NCI-H2029 (cell line): Measurements from ENCODE around the gene TMPRSS11D.

Experiments
- DNase-seq: peaks from one replicate; lab custom pipeline; 2025; lab: John Stamatoyannopoulos, UW

Gene TMPRSS11D, protein sequence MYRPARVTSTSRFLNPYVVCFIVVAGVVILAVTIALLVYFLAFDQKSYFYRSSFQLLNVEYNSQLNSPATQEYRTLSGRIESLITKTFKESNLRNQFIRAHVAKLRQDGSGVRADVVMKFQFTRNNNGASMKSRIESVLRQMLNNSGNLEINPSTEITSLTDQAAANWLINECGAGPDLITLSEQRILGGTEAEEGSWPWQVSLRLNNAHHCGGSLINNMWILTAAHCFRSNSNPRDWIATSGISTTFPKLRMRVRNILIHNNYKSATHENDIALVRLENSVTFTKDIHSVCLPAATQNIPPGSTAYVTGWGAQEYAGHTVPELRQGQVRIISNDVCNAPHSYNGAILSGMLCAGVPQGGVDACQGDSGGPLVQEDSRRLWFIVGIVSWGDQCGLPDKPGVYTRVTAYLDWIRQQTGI

DNA sequence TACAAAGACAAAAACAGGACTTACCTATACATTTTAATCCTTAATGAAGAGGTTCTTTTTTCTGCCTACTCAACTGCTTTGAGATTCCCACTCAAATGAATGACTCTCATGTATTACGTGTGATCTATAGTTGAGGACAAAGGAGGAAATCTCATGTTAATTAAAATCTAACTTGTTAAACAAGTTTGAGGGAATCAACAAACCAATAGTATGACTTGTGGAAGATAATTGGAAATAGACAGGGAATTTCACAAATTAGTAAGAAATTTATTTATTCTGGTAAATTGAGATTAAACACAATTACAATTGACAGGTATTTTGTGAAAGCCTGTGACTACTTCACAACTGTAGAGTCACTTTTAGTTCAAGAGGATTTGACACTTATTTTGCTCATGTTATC is at the start of gene TMPRSS11D:
Gene TMPRSS11D (minus strand): TSS at position 101 of the 400 bp plus-strand sequence. CDS start 69 bp downstream, at position 32.
- DNase-seq: no peak

DNA sequence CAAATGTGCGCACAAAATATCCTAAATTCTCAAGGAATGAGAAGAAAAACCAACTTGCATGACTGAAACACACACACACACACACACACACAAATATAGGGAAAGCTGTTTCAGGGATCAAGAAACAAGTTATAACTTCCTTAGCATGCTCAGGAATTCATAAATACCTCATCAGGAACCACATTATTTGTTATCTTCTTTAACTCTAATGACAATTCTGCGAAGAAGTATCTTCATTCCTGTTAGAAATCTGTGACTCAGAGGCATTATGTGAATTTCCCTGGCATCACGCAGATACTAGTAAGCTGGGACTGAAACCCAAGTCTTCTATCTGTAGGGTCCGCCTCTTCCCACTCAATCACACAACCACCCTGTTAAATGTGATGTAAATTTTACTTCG is 49.2 kb upstream of the TMPRSS11D start:
- no peak for DNase-seq

DNA sequence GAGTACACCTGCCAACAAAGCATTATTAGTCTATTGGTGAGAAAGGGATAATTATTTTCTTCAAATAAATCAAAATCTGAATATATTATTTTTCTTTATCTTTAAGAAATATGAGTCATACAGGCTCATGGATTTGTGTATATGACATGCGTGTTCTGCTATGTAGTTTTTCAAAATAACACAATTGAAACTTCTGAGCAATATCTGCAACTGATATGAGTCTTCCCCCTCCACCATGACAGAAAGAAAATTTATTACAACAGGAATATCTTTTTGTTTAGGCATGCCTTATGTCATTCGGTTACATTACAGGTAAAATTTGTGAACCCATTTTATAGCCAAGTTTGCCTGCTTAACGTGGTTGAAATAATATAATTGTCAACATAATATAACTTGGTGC is 47.5 kb upstream of the TMPRSS11D start:
- no peak for DNase-seq

DNA sequence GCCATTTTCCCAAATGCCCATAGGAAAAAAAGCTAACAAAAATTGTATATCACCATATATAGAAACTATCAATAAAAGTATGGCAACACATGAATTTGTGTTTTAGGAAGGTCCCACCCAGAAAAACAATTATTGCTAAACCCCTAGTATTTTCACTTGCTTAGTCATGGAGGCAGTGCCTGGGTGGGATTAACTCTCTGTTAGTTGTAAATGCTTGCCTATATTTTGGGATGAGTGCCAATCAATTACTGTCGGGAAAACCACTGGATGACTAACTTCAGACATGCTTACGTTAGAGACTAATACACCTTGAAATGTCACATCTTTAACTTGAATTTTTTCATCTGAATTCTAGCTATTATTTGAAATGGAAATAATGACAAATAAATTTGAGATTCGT is 45.6 kb upstream of the TMPRSS11D start:
- no peak for DNase-seq

DNA sequence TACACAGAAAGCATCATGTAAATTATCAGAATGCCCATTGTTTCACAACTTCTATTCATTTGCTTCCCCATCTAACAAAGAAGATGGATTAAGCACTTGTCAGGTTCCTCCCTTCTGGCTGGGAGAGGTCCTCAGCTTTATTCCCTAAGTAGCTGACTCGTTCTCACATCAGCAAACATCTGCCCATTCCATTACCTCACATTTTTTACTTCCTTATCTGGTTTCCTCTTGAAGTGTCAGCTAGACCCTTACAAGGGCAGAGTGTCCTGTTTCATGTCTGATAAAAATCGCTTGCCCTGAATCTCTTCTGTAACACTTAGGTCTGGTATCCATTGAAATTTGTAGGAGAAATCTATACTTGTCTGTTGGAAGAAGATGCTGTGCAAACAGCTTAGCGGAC is 44.7 kb upstream of the TMPRSS11D start:
- peak; percentile 69 for DNase-seq

DNA sequence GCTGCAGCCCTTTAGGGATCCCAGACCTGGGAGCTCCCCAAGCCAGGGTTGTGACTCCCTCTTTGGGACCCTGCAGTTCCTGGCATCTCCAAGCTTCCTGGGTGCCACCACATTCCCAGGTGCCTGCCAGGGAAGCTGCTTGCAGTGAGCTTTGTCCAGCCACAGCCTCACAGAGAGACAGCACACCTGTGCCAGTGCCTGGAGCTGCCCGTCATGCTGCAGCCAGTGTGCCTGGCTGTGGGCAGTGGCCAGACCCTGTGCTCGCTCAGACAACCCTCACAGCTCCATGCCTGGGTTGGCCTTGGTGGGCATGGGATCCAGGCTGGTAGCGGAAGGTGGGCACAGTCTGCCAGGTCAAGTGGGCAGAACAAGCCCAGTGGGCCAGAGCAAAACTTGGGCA is 43.4 kb upstream of the TMPRSS11D start:
- DNase-seq: no peak

DNA sequence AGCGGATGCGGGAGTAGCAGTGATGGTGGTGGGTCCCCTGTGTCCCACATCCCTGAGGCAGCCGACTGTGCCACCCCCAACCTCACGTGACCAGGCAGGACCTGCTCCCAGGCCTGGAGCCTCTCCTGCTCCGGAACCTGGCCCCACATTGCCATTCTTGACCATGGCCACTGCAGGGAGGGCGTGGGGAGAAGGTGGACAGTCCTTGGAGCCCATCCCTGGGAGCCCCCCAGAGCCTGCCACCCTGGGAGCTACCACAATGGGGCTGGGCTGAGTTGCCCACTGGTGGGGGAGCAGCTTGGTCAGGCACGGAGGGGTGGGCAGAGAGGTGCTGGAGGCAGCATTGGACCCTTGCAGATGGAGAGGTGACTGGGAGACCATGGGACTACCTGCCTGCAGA is 42.7 kb upstream of the TMPRSS11D start:
- no peak for DNase-seq

DNA sequence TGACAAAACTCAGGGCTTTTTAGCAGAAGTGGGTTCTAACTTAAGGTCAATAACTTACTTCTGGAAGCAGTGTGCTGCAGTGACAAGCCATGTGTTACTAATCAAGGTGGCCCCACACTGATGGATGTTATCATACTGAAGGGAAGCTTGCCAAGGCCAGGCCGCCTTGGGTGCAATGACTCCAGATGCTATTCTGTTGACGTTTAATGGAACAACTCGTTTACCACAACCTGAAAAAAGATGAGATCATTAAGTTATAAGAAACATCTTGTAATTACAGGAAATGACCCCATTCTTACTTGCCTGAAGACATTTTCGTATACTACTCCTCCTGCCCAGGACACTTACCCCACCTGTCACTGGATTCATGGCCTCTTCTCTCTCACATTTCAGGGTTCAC is 38.9 kb upstream of the TMPRSS11D start:
- DNase-seq: no peak

DNA sequence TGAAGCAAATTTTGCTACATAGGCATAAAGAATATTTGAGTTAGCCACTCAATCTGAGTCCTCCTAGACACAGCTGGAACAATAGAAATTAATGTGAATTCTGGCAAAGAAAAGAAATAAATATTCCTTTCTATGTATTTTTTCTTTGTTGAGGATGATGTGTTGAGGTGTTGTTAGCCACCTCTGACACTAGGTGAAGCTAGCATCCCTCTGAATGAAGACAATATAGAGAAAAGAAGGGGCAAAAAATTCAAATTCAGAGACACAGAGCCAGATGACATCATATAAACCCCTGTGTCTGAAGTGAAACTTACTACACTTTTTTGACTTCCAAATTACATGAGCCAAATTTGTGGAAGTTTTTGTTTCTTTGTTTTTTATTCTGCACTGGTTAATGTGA is 34.6 kb upstream of the TMPRSS11D start:
- no peak for DNase-seq

DNA sequence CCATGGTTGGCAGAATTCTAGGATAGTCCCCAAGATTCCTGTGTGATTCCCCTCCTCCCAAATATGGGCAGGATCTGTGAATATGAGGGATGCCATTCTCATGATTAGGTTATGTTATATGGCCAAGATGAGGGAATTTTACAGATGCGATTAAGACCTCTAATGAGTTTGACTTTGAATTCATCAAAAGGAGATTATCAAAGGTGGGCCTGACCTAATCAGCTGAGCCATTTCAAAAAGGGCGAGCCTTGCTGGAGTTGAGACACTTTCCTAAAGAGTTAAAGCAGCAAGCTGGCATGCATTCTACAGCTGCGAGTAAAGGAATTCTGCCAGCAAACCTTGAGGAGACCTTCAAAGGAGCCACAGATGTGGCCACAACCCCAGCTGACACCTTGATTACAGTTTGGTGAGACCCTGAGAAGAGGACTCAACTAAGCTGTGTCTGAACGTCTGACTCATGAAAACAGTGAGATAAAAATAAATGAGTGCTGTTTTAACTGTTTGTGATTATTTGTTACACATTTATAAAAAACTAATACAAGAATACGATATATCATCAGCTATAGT is 31.7 kb upstream of the TMPRSS11D start:
- no peak for DNase-seq

DNA sequence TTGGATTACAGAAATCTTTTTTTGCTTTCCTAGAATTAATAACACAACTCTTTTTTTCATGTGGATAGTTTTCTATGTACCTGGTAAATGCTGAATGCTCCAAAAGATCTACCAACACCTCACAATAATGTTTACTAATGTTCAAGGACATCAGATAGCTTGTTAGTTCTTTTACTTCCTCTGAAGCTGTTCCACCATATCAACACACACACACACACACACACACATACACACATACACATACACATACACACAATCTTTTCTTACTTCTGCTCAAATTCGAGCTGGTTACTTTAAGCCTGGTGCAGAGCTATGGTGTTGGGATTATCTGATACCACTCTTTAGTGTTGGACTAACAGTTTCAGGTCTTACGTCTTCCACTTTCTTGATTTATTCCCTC is 28.3 kb upstream of the TMPRSS11D start:
- DNase-seq: no peak

DNA sequence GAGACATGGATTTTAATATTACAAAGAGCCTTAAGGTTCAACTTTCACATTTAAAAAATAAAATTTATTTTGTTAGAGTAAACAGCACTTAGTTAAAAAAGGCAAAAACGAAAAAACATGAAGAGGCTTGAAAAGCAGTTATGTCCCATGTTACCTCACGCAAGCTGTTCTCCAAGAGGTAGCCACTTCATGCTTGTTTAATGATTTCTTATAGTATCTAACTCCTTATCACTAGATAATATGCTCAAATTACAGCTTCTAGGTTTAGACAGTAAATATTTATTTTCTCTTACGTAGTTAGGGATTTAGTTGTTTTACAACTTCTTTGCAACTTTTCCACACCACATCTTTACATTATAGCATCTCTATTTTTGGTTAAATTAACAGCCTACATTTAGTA is 27.8 kb upstream of the TMPRSS11D start:
- DNase-seq: no peak

DNA sequence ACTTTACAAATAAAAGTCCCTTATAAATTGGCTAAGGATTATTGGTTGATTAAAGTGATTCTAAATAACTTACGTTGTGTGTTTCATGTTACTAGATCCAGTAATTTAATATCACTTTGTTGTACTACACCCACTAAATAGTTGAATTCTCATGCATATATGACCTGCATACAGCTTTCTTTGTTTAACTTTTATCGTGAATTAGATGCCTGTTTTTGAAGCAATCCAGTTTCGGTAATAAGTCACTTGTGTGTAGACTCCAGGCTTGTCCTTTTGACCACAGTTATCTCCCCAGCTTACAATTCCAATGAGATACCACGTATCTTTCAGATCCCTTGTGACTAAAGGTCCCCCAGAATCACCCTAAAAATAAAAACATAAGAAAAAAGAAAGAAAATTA is 27.3 kb upstream of the TMPRSS11D start:
- no peak for DNase-seq

DNA sequence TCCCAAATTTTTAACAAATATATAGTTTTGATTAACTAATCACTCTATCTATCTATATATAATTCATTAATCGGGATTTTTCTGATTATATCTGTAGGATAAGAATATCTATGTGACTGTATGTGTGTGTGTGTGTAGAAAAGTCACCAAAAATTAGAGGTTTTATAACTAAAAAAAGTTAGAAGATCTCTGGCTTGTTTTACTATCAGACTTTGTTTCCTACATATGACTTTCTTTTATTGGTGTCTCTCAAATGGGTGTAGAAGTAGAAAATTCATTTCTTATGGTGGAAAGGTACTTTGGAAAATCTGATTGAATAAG is 26.7 kb upstream of the TMPRSS11D start:
- DNase-seq: no peak

DNA sequence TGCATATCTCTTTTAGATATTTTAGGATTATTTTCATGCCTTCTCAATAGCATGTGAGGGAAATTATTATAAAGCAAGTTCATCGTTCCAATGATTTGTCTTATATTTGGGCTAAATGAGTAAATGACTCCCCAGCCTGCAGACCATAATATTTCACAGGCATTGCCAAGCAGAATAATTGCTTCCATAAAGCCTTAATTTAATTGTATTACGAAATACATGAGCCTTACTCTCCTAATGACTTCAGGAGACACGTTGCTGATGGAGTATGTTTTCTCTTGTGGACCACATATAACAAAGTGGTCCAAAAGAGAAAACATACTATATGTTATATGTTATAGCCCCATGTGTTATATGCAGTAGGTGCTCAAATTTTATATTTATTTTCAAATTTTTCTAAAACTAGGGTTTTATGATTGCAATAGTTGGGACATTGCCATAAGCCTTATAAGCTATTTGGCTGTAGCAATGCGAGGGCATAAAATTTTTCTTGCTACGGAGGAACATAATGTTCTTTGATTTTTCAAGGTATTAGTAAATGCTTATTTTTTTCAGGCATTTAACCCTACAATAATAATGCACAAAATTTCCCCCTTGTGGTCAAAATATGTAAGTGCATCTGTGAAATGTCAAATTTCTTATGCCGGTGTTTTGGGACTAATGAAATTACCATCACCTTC is 26.2 kb upstream of the TMPRSS11D start:
- DNase-seq: no peak

DNA sequence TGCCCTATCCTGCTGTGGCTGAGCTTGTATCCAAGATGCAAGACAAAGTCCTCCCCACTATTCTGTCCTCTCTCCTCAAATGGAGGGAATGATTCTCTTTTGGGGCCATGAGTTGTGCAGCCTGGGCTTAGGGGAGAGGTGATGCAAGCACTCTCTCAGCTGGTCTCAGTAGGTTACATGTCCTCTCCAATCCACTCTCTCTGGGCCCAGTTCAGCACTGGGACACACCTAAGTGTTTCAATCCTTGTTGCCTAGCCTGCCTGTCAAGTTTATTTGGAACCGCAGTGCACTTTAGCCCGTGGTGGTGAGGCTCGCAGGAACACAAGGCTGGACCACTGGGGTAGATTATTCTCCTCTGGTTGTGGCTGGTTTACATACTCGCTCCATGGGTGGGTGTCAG is 23.8 kb upstream of the TMPRSS11D start:
- no peak for DNase-seq

DNA sequence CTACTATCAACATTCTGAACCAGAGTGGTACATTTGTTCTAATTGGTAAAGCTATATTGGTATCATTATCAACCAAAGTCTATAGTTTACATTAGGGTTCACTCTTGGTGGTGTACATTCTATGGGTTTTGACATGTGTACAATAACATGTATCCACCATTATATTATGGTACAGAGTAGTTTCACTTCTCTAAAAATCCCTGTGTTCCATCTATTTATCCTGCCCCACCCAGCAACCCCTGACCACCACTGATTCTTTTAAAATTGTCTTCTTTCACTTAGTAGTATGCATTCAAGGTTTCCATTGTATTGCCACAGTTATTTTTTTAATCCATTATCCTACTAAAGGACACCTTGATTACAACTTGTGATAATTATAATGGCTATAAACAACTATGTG is 15.3 kb upstream of the TMPRSS11D start:
- DNase-seq: no peak

DNA sequence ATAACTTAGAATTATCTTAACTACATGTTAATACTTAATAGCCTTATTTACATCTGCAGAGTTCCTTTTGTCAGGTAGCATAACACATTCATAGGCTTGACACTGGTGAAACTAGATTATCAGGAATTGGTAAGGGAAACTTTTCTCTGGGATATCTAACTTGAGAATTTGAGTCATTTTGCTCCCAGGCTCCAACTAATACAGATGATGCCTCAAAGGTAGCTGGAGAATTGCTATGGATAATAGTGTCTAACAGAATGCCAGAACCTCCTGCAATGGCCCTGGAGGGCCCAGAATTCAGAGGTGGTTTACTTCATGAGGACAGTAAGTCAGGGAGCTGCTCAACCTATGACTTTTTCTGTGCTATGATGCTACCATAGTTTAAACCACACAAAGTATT is 13.9 kb upstream of the TMPRSS11D start:
- no peak for DNase-seq

DNA sequence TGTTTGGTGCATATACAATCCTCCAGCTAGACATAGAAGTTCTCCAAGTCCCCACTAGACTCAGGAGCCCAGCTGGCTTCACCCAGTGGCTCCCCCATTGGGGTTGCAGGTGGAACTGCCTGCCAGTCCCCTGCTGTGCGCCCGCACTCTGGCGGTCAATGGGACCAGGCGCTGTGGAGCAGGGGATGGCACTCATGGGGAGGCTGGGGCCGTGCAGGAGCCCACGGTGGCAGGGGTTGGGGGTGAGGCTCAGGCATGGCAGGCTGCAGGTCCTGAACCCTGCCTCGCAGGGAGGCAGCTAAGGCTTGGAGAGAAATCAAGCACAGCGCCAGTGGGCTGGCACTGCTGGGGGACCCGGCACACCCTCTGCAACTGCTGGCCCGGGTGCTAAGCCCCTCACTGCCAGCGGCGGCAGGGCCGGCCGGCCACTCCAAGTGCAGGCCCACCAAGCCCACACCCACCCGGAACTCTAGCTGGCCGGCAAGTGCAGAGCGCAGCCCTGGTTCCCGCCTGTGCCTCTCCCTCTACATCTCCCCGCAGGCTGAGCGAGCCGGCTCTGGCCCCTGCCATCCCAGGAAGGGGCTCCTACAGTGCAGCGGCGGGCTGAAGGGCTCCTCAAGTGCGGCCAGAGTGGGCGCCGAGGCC is 12.7 kb upstream of the TMPRSS11D start:
- no peak for DNase-seq

DNA sequence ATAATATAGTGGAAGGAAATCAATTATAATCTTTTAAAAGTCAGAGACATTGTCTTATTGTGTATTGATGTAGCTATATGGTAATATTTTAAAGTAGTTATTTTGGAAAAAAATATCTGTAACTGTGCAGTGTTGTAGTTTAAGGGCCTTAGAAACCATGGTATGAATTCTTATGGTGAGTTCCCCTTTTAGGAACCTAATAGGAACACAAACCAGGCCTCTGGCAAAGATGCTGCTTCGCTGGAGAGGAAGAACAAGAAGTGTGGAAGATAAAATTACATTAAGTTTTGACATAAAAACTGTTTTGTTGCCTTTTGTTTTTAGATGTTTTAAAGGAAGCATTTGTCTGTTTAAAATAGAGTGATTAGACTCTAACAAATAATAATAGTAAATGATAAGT is 10.9 kb upstream of the TMPRSS11D start:
- DNase-seq: no peak

DNA sequence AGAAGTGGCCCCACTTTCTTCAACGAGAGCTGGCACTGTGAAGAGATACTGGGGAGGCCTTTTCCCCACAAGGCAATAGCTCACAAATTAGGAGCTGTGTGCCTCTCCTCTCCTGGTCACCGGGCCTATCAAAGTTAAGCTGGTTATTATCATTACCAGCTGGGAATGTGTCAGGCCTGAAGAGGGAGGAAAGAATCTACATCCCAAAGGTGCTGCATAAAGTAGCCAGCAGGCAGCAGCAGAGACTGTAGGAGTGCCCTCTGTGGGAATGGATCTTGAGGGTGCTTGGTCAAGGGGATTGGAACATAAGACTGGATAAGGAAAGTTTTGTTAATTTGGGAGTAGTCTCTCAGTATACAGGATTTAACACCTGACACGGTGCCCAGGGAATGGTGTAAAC is 9.1 kb upstream of the TMPRSS11D start:
- DNase-seq: no peak

DNA sequence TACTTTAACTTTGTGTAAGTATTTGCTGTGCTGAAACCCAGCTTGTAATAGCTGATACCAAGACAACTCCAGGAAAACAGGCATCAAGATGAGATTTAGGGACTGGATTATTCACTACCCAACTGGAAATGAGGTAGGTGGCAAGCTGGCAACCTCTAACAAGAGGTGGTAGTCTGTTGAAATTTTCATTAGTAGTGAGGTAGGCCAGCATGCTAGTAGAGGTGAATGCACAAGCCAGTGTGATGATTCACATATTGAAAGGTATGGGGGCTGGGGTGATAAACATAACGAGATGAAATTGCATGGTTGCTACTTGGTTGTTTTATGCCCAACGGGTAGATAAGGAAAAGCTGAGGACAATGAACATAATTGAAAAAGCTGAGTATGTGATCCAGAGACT is 8.5 kb upstream of the TMPRSS11D start:
- DNase-seq: no peak

DNA sequence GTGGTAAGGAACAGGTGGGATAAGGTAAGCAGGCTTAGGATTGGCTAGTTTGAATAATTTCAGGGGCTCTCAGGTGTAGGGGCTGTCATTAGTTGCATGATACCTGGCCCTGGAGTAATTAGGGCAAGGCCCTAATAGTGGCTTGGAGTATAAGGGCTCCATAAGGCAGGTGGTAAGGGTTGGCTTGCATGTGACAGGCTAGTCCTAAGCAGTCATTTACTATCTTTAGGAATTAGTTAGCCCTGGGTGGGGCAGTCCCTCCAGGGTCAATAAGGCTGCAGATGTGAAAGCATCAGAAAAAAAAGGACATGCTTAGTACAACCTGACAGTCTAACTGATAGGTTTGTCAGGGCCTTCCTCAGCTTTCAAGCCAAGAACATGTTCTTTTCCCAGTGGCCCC is 7.8 kb upstream of the TMPRSS11D start:
- DNase-seq: no peak
